ENCODE data around the gene ATP9B.
"Not testable (repeated sequence)": the region's sequence is repeated elsewhere in the genome, so short reads cannot be mapped to it uniquely, and the experiment has no call there.

The ATP9B gene

GRCh38 chr18:79299272-79299671 lies 230.1 kb downstream of the ATP9B start:
- no peak for DNase-seq

DNA sequence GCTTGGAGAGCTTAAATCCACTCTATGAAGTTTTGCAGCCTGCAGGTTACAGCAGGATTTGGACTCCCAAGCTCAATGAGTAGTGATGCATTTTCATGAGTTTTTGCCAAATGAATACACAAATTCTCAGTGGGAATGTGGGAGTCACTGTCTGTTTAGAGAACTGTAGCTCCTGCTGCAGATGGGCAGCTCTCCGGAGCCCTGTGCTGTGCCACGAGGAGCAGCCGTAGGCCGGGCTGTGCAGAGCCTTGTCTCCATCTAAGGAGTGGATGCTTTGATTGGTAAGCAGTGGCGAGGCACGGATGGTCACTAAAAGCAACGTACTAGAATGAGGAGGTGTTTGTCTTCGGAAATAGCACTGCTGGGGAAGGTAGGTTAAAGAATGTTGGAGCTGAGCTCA lies 230.5 kb downstream of the ATP9B start:
- no peak for DNase-seq

- DNase-seq: no peak
These were observed 231.2 kb downstream of the ATP9B start for GRCh38 chr18:79300413-79300812.

- DNase-seq: no peak
These were observed 232.9 kb downstream of the ATP9B start for GRCh38 chr18:79302120-79302519.

GRCh38 chr18:79305911-79306310 lies 236.7 kb downstream of the ATP9B start:
- no peak for DNase-seq

DNA sequence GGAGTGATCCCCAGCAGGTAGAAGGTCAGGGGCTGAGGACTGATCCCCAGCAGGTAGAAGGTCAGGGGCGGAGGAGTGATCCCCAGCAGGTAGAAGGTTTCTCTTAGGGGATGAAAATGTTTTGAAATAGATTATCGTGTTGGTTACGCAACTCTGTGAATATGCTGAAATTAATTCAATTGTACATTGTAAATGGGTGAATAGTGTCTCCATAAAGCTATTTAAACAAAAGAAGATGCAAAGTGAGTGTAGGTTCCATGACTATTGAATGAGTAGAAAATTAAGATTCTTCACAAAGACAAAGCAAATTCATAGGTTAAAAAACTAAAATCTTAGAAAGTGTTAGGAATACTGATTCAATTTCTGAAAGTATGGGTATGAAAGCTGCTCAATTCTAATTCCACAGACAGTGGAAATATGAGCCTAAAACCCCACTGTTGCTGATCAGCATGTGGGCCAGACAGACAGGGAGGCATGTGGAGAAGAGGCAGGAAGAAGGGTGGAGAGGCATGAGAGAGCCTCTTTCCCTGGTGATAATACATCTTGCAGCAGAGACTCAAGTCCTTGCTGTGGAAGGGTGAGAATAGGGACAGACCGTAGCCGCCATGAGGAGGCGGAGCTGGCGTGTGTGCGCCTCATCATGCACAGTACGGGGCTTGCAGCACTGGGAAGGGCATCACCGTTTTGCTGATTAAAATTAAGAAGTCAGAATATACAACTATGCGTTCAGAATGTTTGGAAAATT lies 240.6 kb downstream of the ATP9B start:
- no peak for DNase-seq

- DNase-seq: no peak
These were observed 245.7 kb downstream of the ATP9B start for GRCh38 chr18:79314838-79315388.

GRCh38 chr18:79315596-79315995 lies 246.4 kb downstream of the ATP9B start:
- DNase-seq: peak; percentile 73

DNA sequence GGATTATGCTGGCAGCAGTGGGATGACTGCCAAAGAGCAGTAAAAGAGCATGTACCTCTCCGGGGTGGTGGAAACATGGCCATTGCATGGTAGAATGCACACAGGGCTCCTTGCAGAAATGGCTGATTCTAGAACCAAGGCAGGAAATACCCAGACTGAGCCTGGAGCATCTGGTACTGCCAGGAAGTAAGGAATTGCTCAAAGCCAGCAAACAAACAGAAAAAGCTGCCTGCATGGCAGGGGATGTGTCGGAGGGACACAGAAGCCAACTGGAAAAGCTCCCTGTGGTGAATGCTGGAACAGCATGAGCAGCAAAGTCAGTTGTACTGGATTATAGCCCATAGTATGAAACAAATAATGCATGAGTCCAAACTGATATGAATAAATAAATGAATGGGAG lies 248.5 kb downstream of the ATP9B start:
- DNase-seq: peak; percentile 5

- no peak for DNase-seq
These were observed 249.0 kb downstream of the ATP9B start for GRCh38 chr18:79318142-79318673.

- DNase-seq: no peak
These were observed 251.1 kb downstream of the ATP9B start for GRCh38 chr18:79320216-79320850.

DNA sequence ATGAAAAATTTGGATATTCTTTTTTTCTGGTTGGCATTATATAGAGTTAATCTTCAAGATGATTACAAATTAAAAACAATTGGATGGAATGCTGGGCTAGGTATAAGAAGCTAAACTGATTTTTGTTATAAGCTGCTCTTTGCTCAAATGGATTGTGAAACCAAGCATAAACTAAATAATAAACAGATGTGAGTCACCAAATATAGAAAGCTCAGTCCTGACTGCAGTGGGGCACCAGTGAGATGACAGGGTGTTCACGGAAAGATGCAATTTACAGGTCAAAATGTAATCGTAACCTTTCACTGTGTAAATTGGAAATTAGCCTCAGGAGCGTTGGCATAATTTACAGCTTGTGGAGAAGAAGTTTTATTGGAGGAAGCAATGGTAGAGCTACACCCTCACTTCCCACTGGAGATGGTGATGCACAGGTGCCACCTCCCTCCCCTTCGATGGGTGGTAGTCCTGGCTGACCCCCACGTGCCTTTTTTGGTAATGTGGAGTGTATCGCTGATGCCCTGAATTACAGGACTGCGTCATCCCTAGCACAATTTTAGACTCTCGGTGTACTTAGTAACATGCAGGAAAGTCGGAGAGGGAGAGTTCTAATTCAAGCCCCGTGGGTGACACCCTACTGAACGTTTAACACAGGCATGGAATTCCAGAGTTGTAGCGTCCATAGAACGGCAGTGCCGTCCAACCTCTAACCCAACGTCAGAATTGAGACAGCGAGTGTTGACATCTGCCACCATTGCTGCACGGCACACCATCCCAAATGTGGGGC lies 252.6 kb downstream of the ATP9B start:
- DNase-seq: no peak

DNA sequence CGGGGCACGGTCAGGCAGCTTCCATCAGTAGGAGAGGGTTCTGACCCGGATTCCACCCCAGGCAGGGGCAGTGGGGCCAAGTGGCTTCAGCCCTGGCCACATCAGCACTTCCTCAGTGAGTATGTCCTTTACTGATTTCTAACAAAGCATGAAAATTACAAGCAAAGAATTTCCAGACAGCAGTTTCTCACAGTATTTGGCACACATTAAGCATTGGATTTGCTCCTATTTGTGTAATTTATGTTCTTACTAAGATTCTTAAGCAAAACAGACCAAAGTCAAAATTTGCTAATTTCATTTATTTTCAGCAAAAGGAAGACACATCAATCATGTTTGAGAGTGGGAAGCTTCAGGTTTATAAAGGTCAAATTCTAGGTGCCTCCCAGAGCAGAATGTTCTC lies 253.2 kb downstream of the ATP9B start:
- DNase-seq: no peak

- DNase-seq: no peak
These were observed 254.3 kb downstream of the ATP9B start for GRCh38 chr18:79323471-79323870.

DNA sequence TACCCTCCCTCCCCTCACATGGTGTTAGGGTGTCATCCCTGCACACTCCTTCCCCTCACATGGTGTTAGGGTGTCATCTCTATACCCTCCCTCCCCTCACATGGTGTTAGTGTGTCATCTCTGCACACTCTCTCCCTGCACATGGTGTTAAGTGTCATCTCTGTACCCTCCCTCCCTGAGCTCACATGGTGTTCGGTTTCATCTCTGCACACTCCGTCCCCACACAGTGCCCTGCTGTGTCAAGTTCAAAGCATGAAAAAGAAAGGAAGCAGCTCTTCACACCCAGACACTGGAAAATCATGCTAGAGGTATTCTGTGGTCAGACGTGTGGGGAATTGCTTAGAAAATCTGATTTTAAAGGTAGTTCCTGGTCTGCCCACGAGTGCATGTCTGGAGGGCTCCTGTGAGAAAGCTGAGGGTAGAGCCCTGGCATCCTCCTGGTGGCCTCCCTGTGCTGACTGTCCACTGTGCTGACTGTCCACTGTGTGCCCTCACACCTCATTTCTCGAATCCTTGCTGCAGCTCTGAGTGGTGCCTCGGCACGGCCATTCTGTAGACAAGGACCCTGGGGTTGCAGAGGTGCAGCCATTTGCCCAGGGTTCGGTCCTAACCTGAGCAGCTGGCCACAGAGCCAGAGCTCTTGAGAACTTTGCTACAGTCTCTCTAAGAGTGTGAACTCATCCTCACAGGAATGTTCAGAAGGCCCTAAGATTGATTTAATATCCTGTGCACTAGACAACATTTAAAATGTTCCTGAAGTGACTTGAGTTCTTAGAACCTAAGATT lies 257.4 kb downstream of the ATP9B start:
- no peak for DNase-seq

GRCh38 chr18:79327199-79327721 lies 258.1 kb downstream of the ATP9B start:
- no peak for DNase-seq

GRCh38 chr18:79327915-79328314 lies 258.7 kb downstream of the ATP9B start:
- DNase-seq: not testable (repeated sequence)

DNA sequence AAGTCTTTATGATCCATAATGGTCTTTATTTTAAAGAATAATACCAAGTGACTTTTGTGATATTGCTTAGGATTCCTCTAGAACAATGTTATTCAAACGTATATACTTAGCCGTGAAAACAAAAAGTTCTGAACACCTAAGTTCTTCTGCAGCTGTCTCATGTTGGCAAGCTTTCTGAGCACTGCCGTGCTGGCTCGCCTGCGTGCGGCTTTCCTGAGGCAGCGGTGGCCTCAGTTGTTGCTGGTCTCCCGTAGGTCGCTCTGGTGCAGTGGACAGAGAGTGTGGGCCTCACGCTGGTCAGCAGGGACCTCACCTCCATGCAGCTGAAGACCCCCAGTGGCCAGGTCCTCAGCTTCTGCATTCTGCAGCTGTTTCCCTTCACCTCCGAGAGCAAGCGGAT lies 259.7 kb downstream of the ATP9B start:
- DNase-seq: no peak

DNA sequence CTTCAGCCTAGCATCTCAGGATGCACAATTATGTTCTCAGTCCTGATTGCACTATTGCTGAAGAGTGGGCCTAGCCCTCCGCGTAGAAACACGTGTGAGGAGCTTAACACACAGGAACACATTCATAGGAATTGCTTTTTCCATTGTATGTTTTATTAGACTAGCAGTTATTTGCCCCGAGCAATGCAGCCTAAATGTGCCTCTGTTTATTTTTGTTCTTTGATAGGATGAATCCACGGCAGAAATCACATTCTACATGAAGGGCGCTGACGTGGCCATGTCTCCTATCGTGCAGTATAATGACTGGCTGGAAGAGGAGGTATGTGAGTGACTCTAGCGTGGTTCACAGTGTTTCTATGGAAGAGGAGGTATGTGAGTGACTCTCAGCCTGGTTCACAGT lies 260.6 kb downstream of the ATP9B start:
- DNase-seq: no peak

- DNase-seq: no peak
These were observed 263.5 kb downstream of the ATP9B start for GRCh38 chr18:79332646-79333045.

DNA sequence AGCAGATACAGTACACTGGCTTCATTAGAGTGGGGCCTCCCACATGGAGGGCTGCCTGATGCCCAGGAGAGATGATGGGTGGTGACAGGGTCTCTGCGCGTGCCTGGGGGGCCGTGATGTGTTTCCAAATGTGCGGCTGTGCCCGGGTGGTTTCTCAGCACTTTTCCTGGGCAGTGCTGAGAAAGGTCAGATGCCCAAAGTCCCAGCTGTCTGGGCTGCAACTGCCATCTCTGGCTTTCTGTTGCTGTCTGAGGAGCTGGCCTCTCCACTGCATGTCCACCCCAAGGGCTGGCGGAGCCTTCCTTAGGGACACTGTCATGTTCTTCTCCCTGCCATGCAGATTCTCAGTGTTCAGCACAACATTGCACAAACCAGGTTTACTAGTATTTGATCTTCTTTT lies 263.9 kb downstream of the ATP9B start:
- DNase-seq: no peak

DNA sequence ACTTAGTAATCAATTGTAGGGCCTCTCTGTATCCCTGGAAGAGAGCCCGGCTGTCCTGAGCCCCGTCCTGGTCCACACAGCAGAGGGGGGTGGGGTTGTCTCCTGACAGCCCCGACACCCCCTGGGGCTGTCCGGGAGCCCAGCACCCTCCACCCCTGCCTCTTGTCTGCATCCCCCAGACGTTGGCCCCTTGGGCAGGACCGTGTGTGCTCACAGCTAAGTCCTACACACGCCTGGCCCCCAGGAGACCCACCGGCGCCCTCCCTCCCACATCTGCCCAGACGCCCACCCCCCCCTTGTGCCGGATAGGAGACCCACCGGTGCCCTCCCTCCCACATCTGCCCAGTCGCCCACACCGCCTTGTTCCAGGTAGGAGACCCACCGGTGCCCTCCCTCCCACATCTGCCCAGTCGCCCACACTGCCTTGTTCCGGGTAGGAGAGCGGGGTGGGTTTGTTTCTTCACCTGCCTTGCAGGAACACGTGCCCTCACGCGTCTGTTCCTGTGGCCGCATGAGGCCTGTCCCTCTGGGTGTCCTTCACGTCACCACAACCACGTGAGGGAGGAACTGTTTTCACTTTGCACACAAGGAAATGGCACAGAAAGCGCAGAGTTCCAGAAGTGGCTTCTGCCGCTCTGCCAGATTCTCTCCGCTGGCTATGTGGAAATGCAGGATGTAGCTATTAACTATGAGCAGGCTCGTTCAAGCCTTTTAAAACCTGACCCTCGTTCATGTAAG lies 265.5 kb downstream of the ATP9B start:
- DNase-seq: no peak

Measured in DMS79 (cell line).